COLO668 (cell line): Measurements from ENCODE around the gene POU6F1.
A peak's percentile ranks its signal among the peaks of the same experiment; 100 is the strongest.
"Not testable (repeated sequence)": the region's sequence is repeated elsewhere in the genome, so short reads cannot be mapped to it uniquely, and the experiment has no call there.

ENCODE experiments used
- DNase-seq: peaks from one replicate; lab custom pipeline; 2025; ENCODE audit not compliant: unreplicated experiment; lab: John Stamatoyannopoulos, UW

The POU6F1 gene, protein sequence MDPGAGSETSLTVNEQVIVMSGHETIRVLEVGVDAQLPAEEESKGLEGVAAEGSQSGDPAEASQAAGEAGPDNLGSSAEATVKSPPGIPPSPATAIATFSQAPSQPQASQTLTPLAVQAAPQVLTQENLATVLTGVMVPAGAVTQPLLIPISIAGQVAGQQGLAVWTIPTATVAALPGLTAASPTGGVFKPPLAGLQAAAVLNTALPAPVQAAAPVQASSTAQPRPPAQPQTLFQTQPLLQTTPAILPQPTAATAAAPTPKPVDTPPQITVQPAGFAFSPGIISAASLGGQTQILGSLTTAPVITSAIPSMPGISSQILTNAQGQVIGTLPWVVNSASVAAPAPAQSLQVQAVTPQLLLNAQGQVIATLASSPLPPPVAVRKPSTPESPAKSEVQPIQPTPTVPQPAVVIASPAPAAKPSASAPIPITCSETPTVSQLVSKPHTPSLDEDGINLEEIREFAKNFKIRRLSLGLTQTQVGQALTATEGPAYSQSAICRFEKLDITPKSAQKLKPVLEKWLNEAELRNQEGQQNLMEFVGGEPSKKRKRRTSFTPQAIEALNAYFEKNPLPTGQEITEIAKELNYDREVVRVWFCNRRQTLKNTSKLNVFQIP

DNA sequence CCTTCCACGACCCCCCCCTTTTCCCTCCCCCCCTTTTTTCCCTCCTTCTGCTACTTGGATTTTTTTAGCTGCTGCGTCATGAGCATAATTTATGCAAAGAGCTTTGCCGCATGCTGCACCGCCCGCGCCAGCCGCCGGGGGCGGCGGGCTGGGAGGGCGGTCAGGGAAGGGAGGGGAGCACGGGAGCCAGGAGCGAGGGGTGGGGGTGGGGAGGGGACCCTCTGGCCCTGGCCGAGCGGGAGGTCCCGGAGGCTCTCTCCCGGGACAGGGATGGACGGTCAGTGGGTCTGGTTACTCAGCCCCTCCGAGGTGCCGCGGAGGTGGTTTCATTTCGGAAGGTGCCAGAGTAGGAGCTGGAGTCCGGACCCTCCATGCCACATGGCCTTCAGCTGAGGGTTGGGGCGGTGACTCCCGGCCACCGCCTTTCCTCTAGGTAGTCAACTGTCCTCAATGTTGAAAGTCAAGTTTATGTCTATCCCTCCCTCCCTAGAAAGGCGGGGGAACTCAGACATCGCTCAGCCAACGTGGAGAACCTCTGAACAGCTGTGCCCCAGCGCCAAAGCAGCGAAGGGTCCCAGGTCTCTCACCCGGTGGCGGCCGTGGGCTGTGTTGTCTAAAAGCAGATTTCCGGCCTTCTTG lies at the start of gene POU6F1:
Gene POU6F1 (minus strand): TSS at position 95 of the 639 bp plus-strand sequence. CDS start 11,226 bp downstream, outside the sequence.
- peak; percentile 63 for DNase-seq

DNA sequence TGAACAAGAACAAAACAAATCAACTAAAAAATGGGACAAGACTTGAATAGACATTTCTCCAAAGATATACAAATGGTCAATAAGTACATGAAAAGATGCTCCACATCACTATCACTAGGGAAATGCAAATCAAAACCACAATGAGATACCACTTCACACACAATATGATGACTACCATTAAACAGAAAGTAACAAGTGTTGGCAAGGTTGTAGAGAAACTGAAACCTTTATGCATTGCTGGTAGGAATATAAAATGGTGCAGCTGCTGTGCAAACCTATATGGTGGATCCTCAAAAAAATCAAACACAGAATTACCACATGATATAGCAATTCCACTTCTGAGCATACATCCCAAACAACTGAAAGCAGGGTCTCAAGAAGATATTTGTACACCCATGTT lies 47.2 kb upstream of the POU6F1 start:
- DNase-seq = no peak

DNA sequence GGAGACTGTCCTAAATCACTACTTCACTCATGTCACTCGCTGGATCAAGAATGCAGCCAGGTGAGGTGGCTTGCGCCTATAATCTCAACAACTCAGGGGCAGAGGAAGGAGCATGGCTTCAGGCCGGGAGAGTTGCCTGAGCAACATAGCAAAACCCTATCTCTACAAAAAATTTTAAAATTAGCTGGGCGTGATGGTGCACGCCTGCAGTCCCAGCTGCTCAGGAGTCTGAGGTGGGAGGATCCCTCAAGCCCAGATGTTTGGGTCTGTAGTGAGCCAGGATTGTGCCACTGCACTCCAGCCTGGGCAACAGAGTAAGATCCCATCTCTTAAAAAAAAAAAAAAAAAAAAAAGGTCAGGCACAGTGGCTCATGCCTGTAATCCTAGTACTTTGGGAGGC lies 46.4 kb upstream of the POU6F1 start:
- DNase-seq = no peak

DNA sequence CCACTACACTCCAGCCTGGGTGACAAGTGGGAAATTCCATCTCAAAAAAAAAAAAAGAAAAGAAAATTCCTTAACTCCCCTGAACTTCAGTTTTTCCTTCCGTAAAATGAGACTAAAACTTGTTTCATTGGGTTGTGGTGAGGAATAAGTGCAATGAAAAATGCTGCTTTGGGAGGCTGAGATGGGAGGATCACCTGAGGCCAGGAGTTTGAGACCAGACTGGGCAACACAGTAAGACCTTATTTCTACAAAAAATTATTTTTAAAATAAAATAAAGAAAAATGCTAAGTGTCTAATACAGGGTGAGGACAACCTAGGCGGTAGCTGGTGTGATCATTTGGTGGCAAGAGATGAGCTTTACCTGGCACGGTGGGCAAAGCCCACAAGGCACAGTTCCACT lies 45.5 kb upstream of the POU6F1 start:
- DNase-seq = no peak

DNA sequence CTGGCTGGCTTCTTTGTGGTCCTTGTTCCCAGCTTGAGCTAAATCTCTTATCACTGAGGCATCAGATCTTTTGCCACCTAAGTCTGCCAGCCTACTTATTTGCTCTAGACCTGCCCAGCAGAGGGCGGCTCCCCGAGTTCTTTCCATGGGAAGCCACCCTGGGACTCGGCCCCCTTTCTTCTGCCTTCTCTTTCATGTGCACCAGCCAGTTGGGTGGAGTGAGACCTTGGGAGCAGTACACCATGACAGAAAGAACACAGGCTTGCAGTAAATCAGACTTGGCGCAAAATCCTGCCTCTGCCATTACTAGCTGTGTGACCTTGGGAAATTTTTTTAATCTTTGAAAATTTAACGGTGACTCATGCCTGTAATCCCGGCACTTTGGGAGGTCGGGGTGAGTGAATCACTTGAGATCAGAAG lies 44.9 kb upstream of the POU6F1 start:
- peak; percentile 18 for DNase-seq

DNA sequence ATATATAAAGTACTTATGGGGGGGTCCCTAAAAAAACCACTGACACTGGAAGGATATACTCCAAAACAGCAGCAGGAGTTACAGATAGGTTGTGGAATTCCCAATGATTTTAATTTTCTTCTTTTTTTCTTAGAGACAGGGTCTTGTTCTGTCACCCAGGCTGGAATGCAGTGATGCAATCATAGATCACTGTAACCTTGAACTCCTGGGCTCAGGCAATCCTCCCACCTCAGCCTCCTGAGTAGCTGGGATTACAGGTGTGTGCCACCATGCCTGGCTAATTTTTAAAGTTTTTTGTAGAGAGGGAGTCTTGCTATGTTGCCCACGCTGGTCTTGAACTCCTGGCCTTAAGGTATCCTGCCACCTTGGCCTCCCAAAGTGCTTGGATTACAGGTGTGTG lies 41.7 kb upstream of the POU6F1 start:
- not testable (repeated sequence) for DNase-seq

DNA sequence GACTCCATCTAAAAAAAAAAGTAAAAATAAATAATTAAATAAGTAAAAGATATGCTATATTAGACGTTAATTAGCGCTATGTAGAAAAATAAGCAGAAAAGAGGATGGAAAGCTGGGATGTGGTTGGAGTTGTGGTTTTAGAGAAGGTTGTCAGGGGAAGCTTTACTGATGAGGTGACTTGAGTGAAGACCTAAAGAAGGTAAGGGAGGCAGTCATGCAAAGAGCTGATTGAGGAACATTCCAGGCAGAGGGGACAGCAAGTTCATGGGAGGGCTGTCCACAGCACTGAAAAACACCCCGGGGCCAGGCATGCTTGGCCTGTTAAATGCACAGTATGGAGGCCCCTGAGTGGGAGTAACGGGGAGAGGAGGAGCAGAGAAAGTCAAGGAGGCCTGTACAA lies 36.7 kb upstream of the POU6F1 start:
- DNase-seq = no peak

DNA sequence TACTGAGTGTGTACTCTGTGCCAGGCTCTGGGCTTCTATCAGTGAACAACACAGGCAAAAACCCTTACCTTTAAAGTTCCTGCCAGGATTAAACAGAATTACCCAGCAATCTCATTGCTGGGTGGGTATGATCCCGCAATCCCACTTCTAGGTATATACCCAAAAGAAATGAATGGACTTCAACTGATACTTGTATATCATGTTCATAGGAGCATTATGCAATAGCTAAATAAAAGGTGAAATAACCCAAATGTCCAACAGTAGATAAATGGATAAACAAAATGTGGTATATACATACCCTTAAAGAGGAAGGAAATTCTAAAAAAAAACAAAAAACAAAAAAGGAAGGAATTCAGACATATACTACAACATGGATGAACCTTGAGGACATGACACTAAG lies 35.4 kb upstream of the POU6F1 start:
- DNase-seq = no peak

DNA sequence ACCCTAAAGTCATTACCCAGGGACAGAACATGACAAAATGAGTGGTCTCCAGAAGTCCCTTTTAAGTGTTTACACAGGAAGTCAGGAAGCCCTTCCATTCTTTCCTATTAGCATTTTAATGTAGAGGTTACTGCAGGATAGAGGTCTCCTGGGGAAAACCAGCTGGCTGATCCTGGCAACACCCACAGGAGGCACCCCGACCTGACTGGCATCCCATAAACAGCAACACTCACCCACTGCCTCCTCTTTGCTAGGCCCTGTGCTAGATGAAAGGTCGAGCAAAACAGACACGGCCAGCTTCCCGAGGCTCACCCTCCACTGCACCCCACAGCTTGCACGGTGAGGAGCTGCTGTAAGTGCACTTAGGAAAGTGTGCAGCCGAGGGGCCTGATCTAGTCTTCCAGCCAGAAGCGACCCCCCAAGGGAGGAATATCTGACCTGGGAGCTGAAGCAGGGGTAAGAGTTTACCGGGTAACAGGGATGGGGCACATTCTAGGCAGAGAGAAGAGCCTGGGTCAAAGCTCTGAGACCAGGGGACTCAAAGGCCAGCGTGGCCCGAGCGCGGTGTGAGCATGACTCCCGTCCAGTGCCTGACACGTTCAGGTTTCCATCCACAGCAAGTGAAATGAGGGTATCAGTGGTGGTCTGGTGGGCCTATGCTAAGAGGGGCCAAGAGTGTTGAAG lies 29.8 kb upstream of the POU6F1 start:
- DNase-seq = peak; percentile 1

DNA sequence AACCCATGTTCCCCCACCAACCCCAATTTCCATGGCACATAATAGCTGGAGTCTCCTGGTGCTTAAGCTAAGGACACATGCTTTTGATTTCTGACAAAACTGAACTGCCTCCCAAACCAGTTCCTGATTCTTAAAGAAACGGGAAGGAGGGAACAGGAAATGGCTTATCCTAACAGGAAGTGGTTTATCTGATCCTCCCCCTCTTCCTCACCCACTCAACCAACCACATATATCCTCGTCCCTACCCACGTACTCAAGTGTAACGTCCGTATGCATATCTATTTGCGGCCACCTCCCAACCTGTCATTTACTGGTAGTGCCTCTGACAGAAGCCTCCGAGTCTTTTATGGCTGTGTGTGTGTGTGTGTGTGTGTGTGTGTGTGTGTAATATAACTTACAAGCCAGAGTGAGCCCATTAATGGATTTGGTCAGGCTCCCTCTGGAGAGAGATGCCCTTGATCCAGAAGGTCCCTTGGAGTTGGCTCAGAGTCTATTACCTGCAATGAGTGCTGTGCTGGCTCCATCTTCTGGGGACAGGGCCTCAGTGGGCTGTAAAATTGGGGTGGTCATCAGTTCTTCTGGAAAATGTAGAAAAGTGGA lies 28.5 kb upstream of the POU6F1 start:
- no peak for DNase-seq

DNA sequence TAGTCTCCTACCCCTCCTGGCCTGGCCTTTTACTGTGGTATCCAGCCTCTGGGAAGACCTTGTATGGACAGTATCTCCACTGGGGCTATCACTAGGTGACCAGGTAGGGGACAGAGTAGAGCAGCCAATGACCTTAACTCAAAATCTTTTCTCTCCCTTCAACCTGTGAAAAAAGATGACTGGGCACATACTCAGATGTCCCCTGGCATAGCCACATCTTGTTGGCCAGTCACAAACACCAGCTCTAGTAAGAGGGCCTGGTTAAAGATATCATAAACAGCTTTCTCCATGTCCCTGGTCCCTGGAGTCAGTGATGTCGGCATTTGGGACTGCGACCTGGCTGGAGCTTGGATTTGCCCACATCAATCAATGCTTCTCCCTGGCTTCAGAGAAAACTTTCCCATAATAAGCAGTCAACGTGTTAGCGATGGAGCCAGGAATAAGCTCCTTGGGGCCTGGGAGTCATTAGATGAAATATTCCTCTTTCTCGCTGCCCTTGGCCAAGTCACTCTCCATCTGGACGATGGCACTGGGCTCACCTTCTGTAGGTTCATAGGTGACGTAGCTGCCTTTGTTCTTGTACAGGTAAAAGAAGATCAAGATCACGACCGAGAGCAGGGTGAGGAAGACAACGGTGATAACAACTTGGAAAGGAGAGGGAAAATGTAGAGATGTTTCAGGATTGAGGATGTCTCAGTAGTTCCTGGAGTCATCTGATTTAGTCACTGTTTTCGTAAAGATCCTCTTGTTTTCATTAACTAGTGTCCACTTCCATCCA lies 27.8 kb upstream of the POU6F1 start:
- no peak for DNase-seq

DNA sequence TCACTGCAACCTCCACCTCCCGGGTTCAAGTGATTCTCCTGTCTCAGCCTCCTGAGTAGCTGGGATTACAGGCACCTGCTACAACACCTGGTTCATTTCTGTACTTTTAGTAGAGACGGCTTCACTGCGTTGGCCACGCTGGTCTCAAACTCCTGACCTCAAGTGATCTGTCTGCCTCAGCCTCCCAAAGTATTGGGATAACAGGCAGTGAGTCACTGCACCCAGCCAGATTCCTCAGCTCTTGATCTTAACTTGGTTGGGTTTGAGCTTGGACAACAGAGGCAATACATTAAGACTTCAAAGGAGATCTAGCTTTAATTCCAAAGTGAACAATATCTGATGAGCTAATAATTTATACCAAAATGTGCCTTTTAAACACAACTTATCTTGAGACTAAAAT lies 26.4 kb upstream of the POU6F1 start:
- no peak for DNase-seq

DNA sequence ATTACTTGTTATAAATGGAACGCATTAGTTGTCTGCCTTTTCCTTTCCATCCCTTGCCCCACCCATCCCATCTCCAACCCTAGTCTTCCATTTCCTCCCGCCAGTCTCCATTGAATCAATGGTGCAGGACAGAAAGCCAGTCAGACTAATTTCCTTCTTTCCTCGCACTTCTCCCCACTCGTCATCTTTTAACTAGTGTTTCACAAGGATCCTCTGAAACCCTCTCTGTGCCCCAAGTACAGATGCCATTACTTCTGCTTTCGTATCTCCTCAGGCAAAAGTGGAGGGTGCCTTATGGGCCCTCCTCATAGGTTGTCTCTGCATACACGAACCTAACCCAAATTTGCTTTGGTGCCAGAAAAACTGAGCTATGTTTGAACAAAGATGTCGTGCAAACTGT lies 25.0 kb upstream of the POU6F1 start:
- DNase-seq = no peak

DNA sequence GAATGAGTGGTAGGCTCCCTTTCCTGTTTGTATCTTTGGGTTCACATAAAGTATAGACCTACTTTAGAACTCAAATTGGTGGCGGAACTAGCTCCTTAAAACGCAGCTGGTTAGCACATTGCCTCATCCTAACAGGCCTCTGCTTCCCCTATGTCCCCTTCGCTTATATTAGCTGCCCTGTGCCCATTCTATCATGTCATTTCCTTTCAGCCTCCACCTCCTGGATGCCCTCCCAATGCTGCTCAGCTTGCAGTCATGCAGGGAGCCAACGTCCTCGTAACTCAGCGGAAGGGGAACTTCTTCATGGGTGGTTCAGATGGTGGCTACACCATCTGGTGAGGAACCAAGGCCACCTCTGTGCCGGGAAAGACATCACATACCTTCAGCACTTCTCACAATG lies 24.3 kb upstream of the POU6F1 start:
- no peak for DNase-seq

DNA sequence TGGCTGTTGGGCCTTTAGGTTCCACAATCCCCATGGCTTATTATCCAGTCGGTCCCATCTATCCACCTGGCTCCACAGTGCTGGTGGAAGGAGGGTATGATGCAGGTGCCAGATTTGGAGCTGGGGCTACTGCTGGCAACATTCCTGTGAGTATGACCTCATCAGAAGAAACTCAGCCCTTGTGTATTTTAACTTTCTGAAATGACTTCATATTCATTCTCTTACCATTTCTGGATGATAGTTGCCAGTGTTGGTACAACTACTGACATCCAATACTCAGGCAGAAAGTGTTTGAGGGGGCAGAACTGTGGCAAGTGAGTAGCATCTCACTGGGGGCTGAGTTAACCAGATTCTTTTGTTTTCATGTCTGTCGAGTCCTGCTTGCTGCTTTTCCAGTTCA lies 23.1 kb upstream of the POU6F1 start:
- DNase-seq = no peak

DNA sequence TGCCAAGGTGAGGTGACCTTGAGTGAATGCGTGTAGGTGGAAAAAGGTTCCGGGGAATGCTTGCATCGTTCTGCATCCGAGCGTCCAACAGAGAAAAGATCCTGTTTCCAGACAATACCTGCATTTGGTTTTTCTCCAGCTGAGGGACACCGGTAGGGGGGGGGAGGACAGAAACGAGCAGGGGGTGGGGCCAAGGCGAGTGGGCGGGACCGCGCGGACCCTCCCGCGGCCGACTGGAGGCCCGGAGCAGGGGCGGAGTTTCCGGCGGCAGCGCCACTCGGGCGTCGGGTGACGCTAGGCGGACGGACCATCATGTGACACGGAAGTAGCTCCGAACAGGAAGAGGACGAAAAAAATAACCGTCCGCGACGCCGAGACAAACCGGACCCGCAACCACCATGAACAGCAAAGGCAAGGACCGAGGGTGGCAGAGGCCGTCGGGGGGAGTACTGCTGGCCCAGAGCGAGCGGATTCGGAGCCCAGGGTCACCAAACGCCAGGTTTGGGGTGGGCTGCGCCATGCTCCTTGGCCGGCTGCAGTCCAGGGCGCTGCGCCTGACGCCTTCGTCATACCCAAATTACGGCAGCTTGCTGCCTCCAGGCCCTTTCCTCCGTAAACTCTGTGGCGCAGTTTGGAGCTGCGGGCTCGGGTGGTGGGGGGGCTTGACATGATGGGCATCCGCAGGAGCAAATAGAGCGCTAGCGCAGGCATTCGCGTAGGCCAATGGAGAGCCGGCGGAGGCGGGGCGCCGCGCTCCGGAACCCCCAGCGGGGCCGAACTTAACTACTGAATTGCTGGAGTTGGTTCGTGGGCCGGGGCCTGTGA lies 20.9 kb upstream of the POU6F1 start, which contains the start of gene DAZAP2:
Gene DAZAP2 (plus strand): TSS at position 317 of the 825 bp plus-strand sequence. CDS start 82 bp downstream, at position 399.
- DNase-seq = peak; percentile 92

DNA sequence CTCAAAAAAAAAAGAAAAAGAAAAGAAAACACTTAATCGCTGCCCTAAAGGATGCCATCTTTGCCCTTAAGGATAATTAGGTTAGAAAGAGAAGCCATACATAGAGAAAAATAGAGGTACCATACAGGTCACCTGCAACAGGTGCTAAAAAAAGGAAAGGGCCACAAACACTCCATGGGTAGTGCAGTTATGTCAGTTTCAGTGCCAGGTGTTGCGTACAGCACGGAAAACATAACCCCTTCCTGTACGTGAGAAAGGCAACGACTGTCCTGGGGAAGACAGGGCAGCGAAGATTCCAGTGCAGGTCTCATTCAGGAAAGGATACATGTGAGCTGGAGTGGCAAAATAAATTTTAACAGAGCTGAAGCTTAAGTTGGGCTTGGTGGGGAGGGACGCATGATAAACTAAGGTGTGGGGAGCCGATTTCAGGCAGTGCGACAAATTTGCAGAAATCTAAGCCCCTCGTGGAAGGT lies 20.2 kb upstream of the POU6F1 start:
- DNase-seq = peak; percentile 35

DNA sequence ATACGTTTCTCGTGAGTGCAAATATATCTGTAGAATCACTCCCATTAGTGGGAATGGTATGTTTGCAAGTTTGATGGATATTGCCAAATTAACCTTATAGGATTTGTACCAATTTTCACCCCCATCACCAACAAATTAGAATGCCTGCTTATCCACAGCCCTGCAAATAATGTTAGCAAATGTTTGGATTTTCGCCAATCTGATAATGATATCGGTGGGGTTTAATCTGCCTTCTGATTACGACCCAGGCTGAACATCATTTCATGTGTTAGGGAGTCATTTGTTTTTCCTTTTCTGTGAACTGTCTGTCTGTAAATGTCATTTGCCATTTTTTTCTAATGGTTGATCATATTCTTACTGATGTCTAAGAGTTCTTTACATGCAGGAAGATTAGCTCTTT lies 16.7 kb upstream of the POU6F1 start:
- DNase-seq = no peak

DNA sequence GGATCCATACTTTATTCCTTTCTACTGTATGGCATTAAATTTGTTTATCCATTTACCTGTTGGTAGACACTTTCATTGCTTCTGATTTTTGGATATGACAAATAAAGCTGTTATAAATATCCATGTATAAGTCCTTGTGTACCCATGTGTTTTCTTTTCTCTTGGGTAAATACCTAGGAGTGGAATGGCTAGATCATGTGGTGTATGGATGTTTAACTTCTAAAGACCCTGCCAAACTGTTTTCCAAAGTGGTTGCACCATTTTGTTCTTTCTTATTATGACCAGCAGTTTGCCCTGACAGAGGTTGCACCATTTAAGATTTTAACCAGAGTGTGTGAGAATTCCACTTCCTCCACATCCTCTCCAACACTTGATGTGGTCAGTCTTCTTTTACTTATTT lies 14.8 kb upstream of the POU6F1 start:
- no peak for DNase-seq
